ENCODE data around the gene CSTF2T. TPM values are rescaled to one million over a fixed set of nuclear protein-coding genes. Genes with fewer than 3 reads are reported as not detected.

CSTF2T gene
- total RNA-seq, 1 experiment from 2014 or later = 42.1 TPM

DNA sequence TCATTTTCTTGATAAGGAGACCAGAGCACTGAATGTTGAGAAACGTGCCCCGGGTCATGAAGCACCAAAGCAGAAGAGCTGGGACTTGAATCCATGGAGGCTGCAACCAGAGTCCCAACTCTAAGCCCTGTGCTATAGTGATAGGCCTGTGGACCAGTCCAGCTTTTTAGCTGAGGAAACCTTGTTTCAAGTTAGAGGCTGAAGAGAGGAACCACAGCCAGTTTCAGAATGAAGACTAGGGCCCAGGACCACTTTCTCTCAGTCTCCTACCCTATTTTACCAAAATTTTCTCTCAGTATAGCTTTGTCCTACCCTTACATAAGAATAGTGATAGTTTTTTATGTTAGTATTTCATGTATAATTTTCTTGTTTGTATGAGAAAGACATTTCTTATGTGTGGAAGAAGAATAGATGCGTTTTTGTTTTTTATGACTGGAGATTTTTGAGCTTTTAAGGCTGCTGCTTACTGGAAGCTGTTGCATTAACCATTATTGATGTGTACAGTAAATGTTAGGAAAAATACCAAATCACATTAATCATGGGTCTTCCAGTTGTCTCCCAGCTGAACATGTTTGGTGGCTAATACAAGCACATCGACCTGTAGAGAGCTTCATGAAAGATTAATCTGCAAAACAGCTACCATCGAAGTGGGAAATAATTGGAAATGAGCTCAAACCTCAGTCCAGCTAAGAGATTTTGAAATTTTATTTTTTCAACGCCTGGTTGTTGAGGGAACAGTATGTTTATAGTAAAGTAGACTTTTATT, 45.0 kb upstream of the CSTF2T start:
- no peaks in the 10 kb centered on the region; the same call in 1 of the 2 replicates for H3K79me2 ChIP-seq (ENCODE audit: insufficient read depth, low read length)
- DNase-seq = no peak
- Mint-ChIP-seq H3K4me3 (no peak overlapping the region), H3K27ac (no peak overlapping the region), H3K9me3 (no peaks in the 10 kb centered on the region), H3K27me3 (ENCODE audit: low read depth) (no peaks in the 10 kb centered on the region), H3K4me1 (peaks cover 6 to 12% of the 10 kb centered on the region in 2 experiments), H3K36me3 (ENCODE audit: insufficient read depth in 1 of 3, low read depth in 3 of 3) (no peaks in the 10 kb centered on the region)
- 100% methylated on average over 1 of the region's 6 CpGs for WGBS (ENCODE audit: extremely low coverage, insufficient read length, low lambda C conversion rate)
- H4K8ac ChIP-seq (replicated peaks; ENCODE audit: insufficient read length, low read depth, low read length) = no peak overlapping the region
- H2AK5ac ChIP-seq (ENCODE audit: insufficient read length, low read length) = no peak overlapping the region
- H3K14ac ChIP-seq (ENCODE audit: insufficient read depth, low read length) = no peak overlapping the region
- H3K79me1 ChIP-seq (ENCODE audit: insufficient read depth, low read depth, low read length, poor library complexity, severe bottlenecking) = no peaks in the 10 kb centered on the region
- H3K4me2 ChIP-seq (ENCODE audit: insufficient read depth, insufficient read length, low read length) = no peak overlapping the region
- H4K91ac ChIP-seq (ENCODE audit: insufficient read length, low read depth, low read length) = no peak overlapping the region
- no peak overlapping the region for H4K5ac ChIP-seq (ENCODE audit: insufficient read length, low read depth, low read length)
- no peak overlapping the region for H2AFZ ChIP-seq (ENCODE audit: low read length)
- peaks cover 4% of the 10 kb centered on the region; the same call in 1 of the 2 replicates for H3K4me1 ChIP-seq (ENCODE audit: insufficient read depth, low read length)
- H2BK15ac ChIP-seq (ENCODE audit: low read depth, low read length) = no peak overlapping the region
- H3K56ac ChIP-seq (ENCODE audit: insufficient read length, low read depth, low read length) = no peak overlapping the region
- H3K9ac ChIP-seq (ENCODE audit: extremely low read depth, insufficient read length, low read length) = no peak overlapping the region
- H3K27me3 ChIP-seq (ENCODE audit: insufficient read depth, low read length) = no peaks in the 10 kb centered on the region
- H3K18ac ChIP-seq (ENCODE audit: insufficient read length, low read depth, low read length) = no peak overlapping the region
- H2BK12ac ChIP-seq (ENCODE audit: insufficient read length, low read depth, low read length) = no peak overlapping the region
- H3K4ac ChIP-seq (ENCODE audit: low read depth, low read length) = no peak overlapping the region
- no peak overlapping the region for H3K23ac ChIP-seq (ENCODE audit: insufficient read length, low read depth, low read length)
- TF ChIP-seq, protein P1, sequence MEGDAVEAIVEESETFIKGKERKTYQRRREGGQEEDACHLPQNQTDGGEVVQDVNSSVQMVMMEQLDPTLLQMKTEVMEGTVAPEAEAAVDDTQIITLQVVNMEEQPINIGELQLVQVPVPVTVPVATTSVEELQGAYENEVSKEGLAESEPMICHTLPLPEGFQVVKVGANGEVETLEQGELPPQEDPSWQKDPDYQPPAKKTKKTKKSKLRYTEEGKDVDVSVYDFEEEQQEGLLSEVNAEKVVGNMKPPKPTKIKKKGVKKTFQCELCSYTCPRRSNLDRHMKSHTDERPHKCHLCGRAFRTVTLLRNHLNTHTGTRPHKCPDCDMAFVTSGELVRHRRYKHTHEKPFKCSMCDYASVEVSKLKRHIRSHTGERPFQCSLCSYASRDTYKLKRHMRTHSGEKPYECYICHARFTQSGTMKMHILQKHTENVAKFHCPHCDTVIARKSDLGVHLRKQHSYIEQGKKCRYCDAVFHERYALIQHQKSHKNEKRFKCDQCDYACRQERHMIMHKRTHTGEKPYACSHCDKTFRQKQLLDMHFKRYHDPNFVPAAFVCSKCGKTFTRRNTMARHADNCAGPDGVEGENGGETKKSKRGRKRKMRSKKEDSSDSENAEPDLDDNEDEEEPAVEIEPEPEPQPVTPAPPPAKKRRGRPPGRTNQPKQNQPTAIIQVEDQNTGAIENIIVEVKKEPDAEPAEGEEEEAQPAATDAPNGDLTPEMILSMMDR (conservative IDR thresholded peaks at IDR 0.05) = no peak
- H2BK5ac ChIP-seq (ENCODE audit: insufficient read length, low read length) = no peak overlapping the region
- no peaks in the 10 kb centered on the region for H3K23me2 ChIP-seq (ENCODE audit: insufficient read length, low read depth, low read length, poor library complexity, severe bottlenecking)
- no peaks in the 10 kb centered on the region for H4K20me1 ChIP-seq (ENCODE audit: control insufficient read depth, insufficient read depth, insufficient read length)
- H3K9me3 ChIP-seq (ENCODE audit: control insufficient read depth, low read depth, low read length) = no peaks in the 10 kb centered on the region
- H2BK120ac ChIP-seq (ENCODE audit: low read depth, low read length, poor library complexity, severe bottlenecking) = no peak overlapping the region
- H3K27ac ChIP-seq (ENCODE audit: insufficient read length, low read depth, low read length) = no peak overlapping the region
- H2BK20ac ChIP-seq (ENCODE audit: low read depth, low read length, poor library complexity, severe bottlenecking) = no peak overlapping the region
- no peak overlapping the region for H3T11ph ChIP-seq (ENCODE audit: low read length)
